ENCODE results near the gene SOCS1. TPM values are rescaled to one million over a fixed set of nuclear protein-coding genes. Genes with fewer than 3 reads are reported as not detected.
"Not testable (repeated sequence)": the region's sequence is repeated elsewhere in the genome, so short reads cannot be mapped to it uniquely, and the experiment has no call there.

The SOCS1 gene
- polyA plus RNA-seq, 1 of the 3 experiments (the other 2 are of a cell fraction): 8.6 TPM

GRCh38 chr16:11290102-11290893, 34.3 kb upstream of the SOCS1 start:
- TF ChIP-seq PBX3 (IDR thresholded peaks at IDR 0.05): no peak
- no peak for TF ChIP-seq TCF12 (IDR thresholded peaks at IDR 0.05)
- TF ChIP-seq CTCF (IDR thresholded peaks at IDR 0.05): no peak
- no peak for TF ChIP-seq USF2 (IDR thresholded peaks at IDR 0.05; ENCODE audit: borderline replicate concordance, low read depth, low read length)
- TF ChIP-seq IRF3 (IDR thresholded peaks at IDR 0.05; ENCODE audit: low read depth, low read length): no peak
- TF ChIP-seq RAD21 (IDR thresholded peaks at IDR 0.05; ENCODE audit: low read length): no peak
- no peak for TF ChIP-seq NFIC (IDR thresholded peaks at IDR 0.05; ENCODE audit: borderline replicate concordance)
- TF ChIP-seq NRF1 (IDR thresholded peaks at IDR 0.05; ENCODE audit: low read depth, low read length): no peak
- TF ChIP-seq ZBTB33 (IDR thresholded peaks at IDR 0.05; ENCODE audit: borderline replicate concordance, low read depth): no peak
- Histone ChIP-seq H3K4me3 (ENCODE audit: low read depth in 2 of 2, low read length in 1 of 2) (no peak overlapping the region), H2AFZ (ENCODE audit: low read depth) (no peak overlapping the region), H4K20me1 (ENCODE audit: insufficient read depth) (no peaks in the 10 kb centered on the region), H3K4me1 (ENCODE audit: control insufficient read depth in 1 of 2, insufficient read depth in 2 of 2, low read depth in 1 of 2, low read length in 1 of 2) (no peaks in the 10 kb centered on the region), H3K4me2 (no peak overlapping the region), H3K79me2 (ENCODE audit: insufficient read depth) (no peaks in the 10 kb centered on the region), H3K9me2 (no peaks in the 10 kb centered on the region), H3K27me3 (ENCODE audit: insufficient read depth) (no peaks in the 10 kb centered on the region; the same call in 1 of the 2 replicates), H3K9me3 (no peaks in the 10 kb centered on the region), H3K27ac (ENCODE audit: low read depth in 2 of 2, low read length in 1 of 2) (no peak overlapping the region), H3K9ac (no peak overlapping the region), H3K36me3 (replicated peaks in 1 of 2; ENCODE audit: control insufficient read depth in 1 of 2, insufficient read depth in 2 of 2, low read length in 1 of 2) (no peaks in the 10 kb centered on the region), H3F3A (replicated peaks; ENCODE audit: insufficient read depth) (no peaks in the 10 kb centered on the region)
- ChIA-PET POLR2A (no interaction called here), CTCF (no interaction called here)
- WGBS (ENCODE audit: low lambda C conversion rate): 73% methylated on average over 8 of the region's 8 CpGs
- no peak for DNase-seq

- not testable (repeated sequence) for H3K79me2 ChIP-seq (ENCODE audit: insufficient read depth)
Observed at GRCh38 chr16:11289696-11290095, 33.7 kb upstream of the SOCS1 start.

More at GRCh38 chr16:11289696-11290095, 33.7 kb upstream of the SOCS1 start:
- DNase-seq; H3K9me2 ChIP-seq; H3F3A ChIP-seq (replicated peaks; ENCODE audit: insufficient read depth); H3K4me1 ChIP-seq (ENCODE audit: control insufficient read depth in 1 of 2, insufficient read depth in 2 of 2, low read depth in 1 of 2, low read length in 1 of 2); H3K9me3 ChIP-seq; H4K20me1 ChIP-seq (ENCODE audit: insufficient read depth); H3K4me2 ChIP-seq; POLR2A ChIA-PET; H3K36me3 ChIP-seq (replicated peaks in 1 of 2; ENCODE audit: control insufficient read depth in 1 of 2, insufficient read depth in 2 of 2, low read length in 1 of 2); H3K4me3 ChIP-seq (ENCODE audit: low read depth in 2 of 2, low read length in 1 of 2); H3K9ac ChIP-seq; H3K27me3 ChIP-seq (ENCODE audit: insufficient read depth); H2AFZ ChIP-seq (ENCODE audit: low read depth); H3K27ac ChIP-seq (ENCODE audit: low read depth in 2 of 2, low read length in 1 of 2): not testable (repeated sequence)
- CTCF ChIA-PET: interaction anchor here (0.6 kb wide), 1 partner anchor 13 kb away, joined by 3 read pairs; no protein-coding TSS in a partner anchor
- WGBS (ENCODE audit: low lambda C conversion rate): 69% methylated on average over 4 of the region's 4 CpGs
